Omental fat pad (tissue), 4 donors: ENCODE results near the gene RNF115. TPM values are rescaled to one million over a fixed set of nuclear protein-coding genes. Genes with fewer than 3 reads are reported as not detected.
"Not testable (repeated sequence)": the region's sequence is repeated elsewhere in the genome, so short reads cannot be mapped to it uniquely, and the experiment has no call there.

Experiments used
- ATAC-seq: fragments of 150-250 bp; one replicate; pipeline ENCODE4 v1.9.1; 2016; ENCODE audit warnings: mild to moderate bottlenecking, moderate library complexity; ENCODE audit not compliant: low FRiP score
- DNase-seq: peaks from one replicate; pipeline ENCODE4 v3.0.0-alpha.2; 2019; ENCODE audit warnings: low spot score
- CTCF ChIP-seq, 3 donors: fragments of 450-650 bp; IDR thresholded peaks; one replicate each; pipeline ENCODE4 v1.5.1; 2016 to 2017; ENCODE audit warnings: antibody characterized with exemption in 3 of 3, mild to moderate bottlenecking in 3 of 3, moderate library complexity in 2 of 3
- total RNA-seq, 4 donors: library from RNA; depleted of rRNA; stranded (reverse); fragments of >200 nt; gene quantifications; one replicate each; pipeline ENCODE4 v1.1.0, GENCODE V29; 2016

Gene RNF115
- total RNA-seq, 4 donors from 2014 or later = 12.3 to 41.3 (median 14.3) TPM

DNA sequence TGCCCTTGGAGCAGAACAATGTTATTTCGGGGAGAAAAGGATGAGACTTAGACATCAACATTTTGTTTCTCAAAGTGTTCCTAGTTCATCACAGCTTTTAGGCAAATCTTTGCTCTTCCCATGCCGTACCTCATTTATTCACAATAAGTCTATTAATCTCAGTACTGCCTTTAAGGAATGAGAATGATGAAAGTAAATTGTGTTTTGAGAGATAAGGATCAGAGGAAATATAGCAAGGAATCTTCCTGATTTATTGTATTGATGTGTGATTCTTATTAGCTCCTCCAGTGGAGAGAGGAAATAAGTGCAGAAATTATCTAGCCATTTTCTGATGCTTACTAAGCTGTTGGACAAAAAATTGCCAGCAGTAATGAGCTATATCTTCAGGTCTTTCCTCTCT, 2.1 kb upstream of the RNF115 start:
- ATAC-seq (no peak), DNase-seq (no peak)
- no peak for TF ChIP-seq CTCF (IDR thresholded peaks at IDR 0.05)

- DNase-seq = no peak
- TF ChIP-seq CTCF (IDR thresholded peaks at IDR 0.05) = no peak
Observed at GRCh38 chr1:145824499-145824842, 576 bp upstream of the RNF115 start.

GRCh38 chr1:145822779-145823331, 1.0 kb downstream of the RNF115 start:
- ATAC-seq, DNase-seq: not testable (repeated sequence)

More at GRCh38 chr1:145824499-145824842, 576 bp upstream of the RNF115 start:
- no peak for ATAC-seq

GRCh38 chr1:145818095-145818494, 5.8 kb downstream of the RNF115 start:
- not testable (repeated sequence) for ATAC-seq

GRCh38 chr1:145812977-145813810, 10.7 kb downstream of the RNF115 start:
- not testable (repeated sequence) for DNase-seq, ATAC-seq

More at GRCh38 chr1:145818095-145818494, 5.8 kb downstream of the RNF115 start:
- DNase-seq = not testable (repeated sequence)

- DNase-seq (no peak), ATAC-seq (no peak)
- TF ChIP-seq CTCF (IDR thresholded peaks at IDR 0.05) = no peak
Observed at GRCh38 chr1:145806844-145807243, 17.1 kb downstream of the RNF115 start.

- no peak for DNase-seq
- no peak for TF ChIP-seq CTCF (IDR thresholded peaks at IDR 0.05)
- no peak for ATAC-seq
Observed at GRCh38 chr1:145806408-145806807, 17.5 kb downstream of the RNF115 start.

DNA sequence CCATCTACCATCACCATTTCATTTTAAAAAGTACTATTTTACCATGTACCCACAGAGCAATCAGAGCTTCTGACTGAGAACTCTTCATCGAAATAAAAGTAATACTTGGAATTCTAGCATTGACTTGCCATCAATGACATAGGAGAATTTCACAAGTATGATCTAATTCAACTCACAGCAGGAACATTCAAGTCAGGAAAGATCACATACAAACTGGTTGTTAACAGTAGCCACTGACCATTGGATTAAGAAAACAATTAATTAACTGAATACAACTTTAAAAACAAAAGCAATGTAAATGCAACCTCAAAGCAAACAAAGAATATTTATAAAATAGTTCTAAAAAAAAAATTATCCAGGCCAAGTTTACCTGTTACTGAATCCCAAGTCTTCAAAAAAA, 18.8 kb downstream of the RNF115 start:
- DNase-seq (no peak), ATAC-seq (no peak)
- no peak for TF ChIP-seq CTCF (IDR thresholded peaks at IDR 0.05)
